T-helper 17 cell (primary cell): ENCODE results near the gene MRPL57. TPM values are rescaled to one million over a fixed set of nuclear protein-coding genes. Genes with fewer than 3 reads are reported as not detected.
"Not testable (repeated sequence)": the region's sequence is repeated elsewhere in the genome, so short reads cannot be mapped to it uniquely, and the experiment has no call there.

Experiments
- ATAC-seq: fragments of 150-1000 bp; cut with Tn5 transposase; 2 replicates; pipeline ENCODE4 v1.10.0; 2021; ENCODE audit warnings: mild to moderate bottlenecking, moderate library complexity
- DNase-seq, 3 donors: peaks; one replicate each; pipeline versions ENCODE4 v3.0.0 to v3.0.0-alpha.2; 2020 to 2021
- H3K9me3 ChIP-seq: one replicate; pipeline ENCODE4 v1.7.0; 2013; ENCODE audit warnings: low read length, mild to moderate bottlenecking; ENCODE audit not compliant: control insufficient read depth, poor library complexity, severe bottlenecking
- H3K27ac Mint-ChIP-seq: one replicate; pipeline ENCODE4 v1.8.0; 2022; ENCODE audit warnings: mild to moderate bottlenecking, moderate library complexity, mixed read lengths
- H3K27me3 Mint-ChIP-seq: one replicate; pipeline ENCODE4 v1.8.0; 2022; ENCODE audit warnings: mixed read lengths
- H3K36me3 Mint-ChIP-seq: one replicate; pipeline ENCODE4 v1.8.0; 2022; ENCODE audit warnings: low read depth, mixed read lengths
- H3K4me1 Mint-ChIP-seq: one replicate; pipeline ENCODE4 v1.8.0; 2022; ENCODE audit warnings: mild to moderate bottlenecking, mixed read lengths
- H3K4me3 Mint-ChIP-seq: one replicate; pipeline ENCODE4 v1.8.0; 2022; ENCODE audit warnings: mild to moderate bottlenecking, moderate library complexity, mixed read lengths
- total RNA-seq, 4 donors: library from RNA in 2 of 4; stranded (reverse) in 2 of 4; gene quantifications; one replicate each; pipeline ENCODE4 v1.2.3 and lab custom pipeline; 2022 to 2026

Gene MRPL57
- total RNA-seq (1 to 10 TPM; 7.8 to 9.3 TPM), total RNA-seq (lab: John Stamatoyannopoulos, UW) (26.2 to 53.2 reads per million in 2 donors)

GRCh38 chr13:21176215-21176981, at the start of gene MRPL57, which contains the start of gene SKA3:
Gene MRPL57, plus strand, starts transcription at chr13:21176658. Its CDS starts 259 bp downstream, at chr13:21176917.
Gene SKA3, minus strand, starts transcription at chr13:21176552. Its CDS starts 75 bp downstream, at chr13:21176477.
- H3K4me3 Mint-ChIP-seq: peak within 1 kb of the TSS; percentile 99
- H3K36me3 Mint-ChIP-seq: no peaks in the 10 kb centered on the region
- ATAC-seq (peak; percentile 98), DNase-seq (peak; percentile 92 to 95 (median 94))
- no peaks in the 10 kb centered on the region for H3K27me3 Mint-ChIP-seq
- peaks cover 10% of the 10 kb centered on the region for H3K4me1 Mint-ChIP-seq
- peak within 1 kb of the TSS; percentile 96 for H3K27ac Mint-ChIP-seq
- H3K9me3 ChIP-seq: no peaks in the 10 kb centered on the region

- ATAC-seq: no peak
- no peaks in the 10 kb centered on the region for H3K9me3 ChIP-seq
- no peak overlapping the region for H3K27ac Mint-ChIP-seq
- H3K4me3 Mint-ChIP-seq: no peak overlapping the region
- H3K4me1 Mint-ChIP-seq: no peaks in the 10 kb centered on the region
- H3K27me3 Mint-ChIP-seq: peaks cover 26% of the 10 kb centered on the region
- H3K36me3 Mint-ChIP-seq: no peaks in the 10 kb centered on the region
- no peak for DNase-seq
Observed at GRCh38 chr13:21130116-21130515, 46.3 kb upstream of the MRPL57 start.

- no peaks in the 10 kb centered on the region for H3K9me3 ChIP-seq
- no peak for ATAC-seq
- no peaks in the 10 kb centered on the region for H3K4me1 Mint-ChIP-seq
- no peak overlapping the region for H3K4me3 Mint-ChIP-seq
- no peaks in the 10 kb centered on the region for H3K36me3 Mint-ChIP-seq
- no peak overlapping the region for H3K27ac Mint-ChIP-seq
- no peak for DNase-seq
- peaks cover 36% of the 10 kb centered on the region for H3K27me3 Mint-ChIP-seq
Observed at GRCh38 chr13:21133077-21133476, 43.4 kb upstream of the MRPL57 start.

- ATAC-seq: no peak
- H3K9me3 ChIP-seq: no peaks in the 10 kb centered on the region
- H3K27ac Mint-ChIP-seq: no peak overlapping the region
- H3K27me3 Mint-ChIP-seq: peaks cover 39% of the 10 kb centered on the region
- H3K4me3 Mint-ChIP-seq: no peak overlapping the region
- no peaks in the 10 kb centered on the region for H3K36me3 Mint-ChIP-seq
- H3K4me1 Mint-ChIP-seq: peaks cover 3% of the 10 kb centered on the region
- DNase-seq: no peak
Observed at GRCh38 chr13:21134475-21134874, 42.0 kb upstream of the MRPL57 start.

GRCh38 chr13:21135833-21136232, 40.6 kb upstream of the MRPL57 start:
- H3K4me3 Mint-ChIP-seq, H3K9me3 ChIP-seq, H3K36me3 Mint-ChIP-seq, ATAC-seq, H3K27ac Mint-ChIP-seq, DNase-seq: not testable (repeated sequence)
- H3K27me3 Mint-ChIP-seq: peaks cover 30% of the 10 kb centered on the region
- peaks cover 14% of the 10 kb centered on the region for H3K4me1 Mint-ChIP-seq

GRCh38 chr13:21137696-21138095, 38.8 kb upstream of the MRPL57 start:
- H3K9me3 ChIP-seq: no peaks in the 10 kb centered on the region
- H3K27ac Mint-ChIP-seq: no peak overlapping the region
- peaks cover 19% of the 10 kb centered on the region for H3K4me1 Mint-ChIP-seq
- H3K4me3 Mint-ChIP-seq: no peak overlapping the region
- H3K27me3 Mint-ChIP-seq: peaks cover 27% of the 10 kb centered on the region
- DNase-seq (no peak), ATAC-seq (no peak)
- H3K36me3 Mint-ChIP-seq: peaks cover 4% of the 10 kb centered on the region

- Mint-ChIP-seq H3K27me3 (peaks cover 19% of the 10 kb centered on the region), H3K4me1 (peaks cover 27% of the 10 kb centered on the region)
Observed at GRCh38 chr13:21138561-21138960, 37.9 kb upstream of the MRPL57 start.

GRCh38 chr13:21139374-21139773, 37.1 kb upstream of the MRPL57 start:
- peaks cover 31% of the 10 kb centered on the region for H3K4me1 Mint-ChIP-seq
- DNase-seq (no peak), ATAC-seq (no peak)
- H3K27ac Mint-ChIP-seq: peak overlapping the region; percentile 95
- peaks cover 16% of the 10 kb centered on the region for H3K27me3 Mint-ChIP-seq
- H3K4me3 Mint-ChIP-seq: peak overlapping the region; percentile 98
- H3K36me3 Mint-ChIP-seq: peaks cover 6% of the 10 kb centered on the region
- H3K9me3 ChIP-seq: no peaks in the 10 kb centered on the region

More at GRCh38 chr13:21138561-21138960, 37.9 kb upstream of the MRPL57 start:
- DNase-seq (no peak), ATAC-seq (no peak)
- Mint-ChIP-seq H3K4me3 (peak overlapping the region; percentile 7), H3K36me3 (peaks cover 6% of the 10 kb centered on the region), H3K27ac (no peak overlapping the region)
- H3K9me3 ChIP-seq: no peaks in the 10 kb centered on the region

GRCh38 chr13:21142766-21143165, 33.7 kb upstream of the MRPL57 start:
- H3K4me3 Mint-ChIP-seq: peak overlapping the region; percentile 83
- peaks cover 35% of the 10 kb centered on the region for H3K4me1 Mint-ChIP-seq
- no peak overlapping the region for H3K27ac Mint-ChIP-seq
- DNase-seq (no peak), ATAC-seq (no peak)
- H3K9me3 ChIP-seq: no peaks in the 10 kb centered on the region
- H3K36me3 Mint-ChIP-seq: peaks cover 11% of the 10 kb centered on the region
- peaks cover 4% of the 10 kb centered on the region for H3K27me3 Mint-ChIP-seq

- DNase-seq (no peak), ATAC-seq (peak; percentile 30)
- peak overlapping the region; percentile 67 for H3K4me3 Mint-ChIP-seq
- H3K27ac Mint-ChIP-seq: peak overlapping the region; percentile 65
- peaks cover 8% of the 10 kb centered on the region for H3K36me3 Mint-ChIP-seq
- peaks cover 20% of the 10 kb centered on the region for H3K4me1 Mint-ChIP-seq
- H3K9me3 ChIP-seq: no peaks in the 10 kb centered on the region
- H3K27me3 Mint-ChIP-seq: no peaks in the 10 kb centered on the region
Observed at GRCh38 chr13:21147827-21148226, 28.6 kb upstream of the MRPL57 start.

GRCh38 chr13:21148557-21149258, 27.8 kb upstream of the MRPL57 start:
- Mint-ChIP-seq H3K4me3 (no peak overlapping the region), H3K27ac (peak overlapping the region; percentile 79), H3K27me3 (no peaks in the 10 kb centered on the region), H3K36me3 (peaks cover 8% of the 10 kb centered on the region), H3K4me1 (peaks cover 11% of the 10 kb centered on the region)
- ATAC-seq (peak; percentile 12), DNase-seq (no peak)
- H3K9me3 ChIP-seq: no peaks in the 10 kb centered on the region

- ATAC-seq: no peak
- Mint-ChIP-seq H3K27me3 (no peaks in the 10 kb centered on the region), H3K27ac (peak overlapping the region; percentile 79), H3K4me3 (no peak overlapping the region), H3K36me3 (peaks cover 8% of the 10 kb centered on the region), H3K4me1 (peaks cover 9% of the 10 kb centered on the region)
- H3K9me3 ChIP-seq: no peaks in the 10 kb centered on the region
- DNase-seq: no peak
Observed at GRCh38 chr13:21149568-21149967, 26.9 kb upstream of the MRPL57 start.

- no peaks in the 10 kb centered on the region for H3K27me3 Mint-ChIP-seq
- H3K4me1 Mint-ChIP-seq: peaks cover 9% of the 10 kb centered on the region
- DNase-seq: no peak
- H3K27ac Mint-ChIP-seq: no peak overlapping the region
- H3K4me3 Mint-ChIP-seq: no peak overlapping the region
- no peak for ATAC-seq
- H3K36me3 Mint-ChIP-seq: peaks cover 8% of the 10 kb centered on the region
- H3K9me3 ChIP-seq: no peaks in the 10 kb centered on the region
Observed at GRCh38 chr13:21150013-21150412, 26.4 kb upstream of the MRPL57 start.
